Adrenal gland (tissue), 5 donors: ENCODE data around the gene CMTR1.

Source experiments
- CTCF ChIP-seq, 6 experiments: fragments of 450-650 bp in 4 of 6; fragments of 200-600 bp in 2 of 6; sonication (generic) in 1 of 6; IDR thresholded peaks; 1 replicate in 5 of 6; 2 replicates in 1 of 6; pipeline versions ENCODE4 v1.5.1 to v1.8.0; 2016 to 2021; ENCODE audit warnings: antibody characterized with exemption in 6 of 6, mild to moderate bottlenecking in 2 of 6, moderate library complexity in 1 of 6
- POLR2A ChIP-seq, 2 donors: fragments of 450-650 bp; IDR thresholded peaks; one replicate each; pipeline ENCODE4 v1.6.1; 2017; ENCODE audit warnings: antibody characterized with exemption in 2 of 2, mild to moderate bottlenecking in 2 of 2, moderate library complexity in 1 of 2
- donor health status: DM: no; HTN: no; CAD: no.

GRCh38 chr6:37479266-37479854 lies 46.3 kb downstream of the CMTR1 start:
- no peak for TF ChIP-seq CTCF (IDR thresholded peaks at IDR 0.05)
- no peak for TF ChIP-seq POLR2A (IDR thresholded peaks at IDR 0.05)
